ENCODE data around the gene PPP3CB. TPM values are rescaled to one million over a fixed set of nuclear protein-coding genes. Genes with fewer than 3 reads are reported as not detected.
A peak's percentile ranks its signal among the peaks of the same experiment; 100 is the strongest.
"Not testable (repeated sequence)": the region's sequence is repeated elsewhere in the genome, so short reads cannot be mapped to it uniquely, and the experiment has no call there.

The PPP3CB gene
- polyA plus RNA-seq, 1 donor from 2014 or later, result 6.7 TPM

DNA sequence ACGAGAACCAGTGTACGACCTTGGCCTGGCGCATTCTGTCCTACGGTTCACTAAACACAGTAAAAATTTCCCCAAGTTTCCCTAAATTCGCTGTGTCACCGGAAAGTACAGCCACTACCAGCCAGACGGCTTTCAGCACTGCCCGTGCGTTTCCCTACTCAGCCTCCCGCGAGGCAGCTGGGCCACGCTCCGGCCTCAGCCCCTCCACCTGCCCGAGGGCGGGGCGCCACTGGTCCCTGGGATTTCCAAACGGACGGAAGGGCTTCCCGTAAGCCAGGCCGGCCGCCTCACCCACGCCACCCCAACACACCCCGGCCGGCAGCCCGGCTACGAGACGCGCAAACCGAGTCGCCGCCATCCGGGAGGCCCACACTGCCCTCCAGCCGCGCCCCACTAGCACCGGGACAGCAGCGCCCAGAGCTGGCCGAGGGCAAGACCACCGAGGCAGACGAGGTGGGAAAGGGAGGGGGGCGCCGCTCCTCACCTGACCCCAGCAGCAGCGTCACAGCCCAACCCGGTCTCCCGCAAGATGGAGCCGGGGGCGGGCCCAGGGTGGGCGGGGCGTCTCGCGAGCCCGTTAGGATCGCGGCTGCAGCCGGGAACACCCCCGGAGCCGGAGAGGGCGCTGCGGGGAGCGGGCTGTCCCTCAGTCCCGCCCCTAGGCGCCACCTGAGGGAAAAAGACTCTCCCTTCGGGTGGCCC, 82.1 kb downstream of the PPP3CB start, which contains the start of gene ANXA7:
Gene ANXA7 (minus strand): TSS at position 531 of the 702 bp plus-strand sequence. CDS start 13,202 bp downstream, outside the sequence.
- peaks cover 3% of the 10 kb centered on the region for H3K36me3 Mint-ChIP-seq
- H3K9me3 Mint-ChIP-seq, result no peaks in the 10 kb centered on the region
- H3K4me3 Mint-ChIP-seq, result peak within 1 kb of the TSS; percentile 92 to 98 (median 96)
- H3K27me3 Mint-ChIP-seq, result no peaks in the 10 kb centered on the region
- H3K4me1 Mint-ChIP-seq, result peaks cover 36 to 49% (median 40%) of the 10 kb centered on the region in 3 donors
- peak within 1 kb of the TSS; percentile 81 to 92 (median 92) for H3K27ac Mint-ChIP-seq

DNA sequence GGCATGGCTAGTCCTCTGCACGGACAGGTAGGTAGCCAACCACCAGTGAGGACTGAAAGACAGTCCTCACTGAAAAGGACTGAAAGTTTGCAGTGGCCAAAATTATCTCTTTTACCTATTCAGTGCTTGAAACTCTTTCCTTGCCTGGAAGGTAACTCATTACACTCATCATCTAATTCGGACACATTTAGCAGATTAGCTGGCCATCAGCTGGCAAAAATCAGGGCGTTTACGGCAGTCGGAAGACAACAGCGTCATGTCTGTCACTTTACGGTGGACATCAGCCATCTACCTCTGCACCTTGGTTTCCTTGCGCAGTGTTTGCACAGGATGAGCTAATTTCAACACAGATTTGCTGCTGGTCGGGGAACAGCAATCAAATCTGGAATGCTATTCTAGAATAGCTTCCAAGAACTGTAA, 82.7 kb downstream of the PPP3CB start:
- Mint-ChIP-seq H3K4me1 (peaks cover 35 to 51% (median 41%) of the 10 kb centered on the region in 3 donors), H3K27ac (peak overlapping the region; percentile 81 to 92 (median 91)), H3K9me3 (no peaks in the 10 kb centered on the region), H3K36me3 (peaks cover 3% of the 10 kb centered on the region), H3K4me3 (peak overlapping the region; percentile 92 to 98 (median 96)), H3K27me3 (no peaks in the 10 kb centered on the region)

DNA sequence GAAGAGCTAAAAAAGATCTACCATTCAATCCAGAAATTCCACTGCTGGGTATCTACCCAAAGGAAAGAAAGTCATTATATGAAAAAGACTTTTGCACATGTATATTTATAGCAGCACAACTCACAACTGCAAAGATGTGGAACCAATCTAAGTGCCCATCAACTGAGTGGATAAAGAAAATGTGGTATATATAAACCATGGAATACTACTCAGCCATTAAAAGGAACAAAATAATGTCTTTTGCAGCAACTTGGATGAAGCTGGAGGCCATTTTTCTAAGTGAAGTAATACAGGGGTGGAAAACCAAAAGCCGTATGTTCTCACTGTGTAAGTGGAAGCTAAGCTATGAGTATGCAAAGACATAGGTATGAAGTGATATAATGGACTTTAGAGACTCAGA, 84.9 kb downstream of the PPP3CB start:
- H3K27ac Mint-ChIP-seq, result peak overlapping the region in 2 of 3 donors; percentile 27 to 53
- H3K9me3 Mint-ChIP-seq, result no peaks in the 10 kb centered on the region
- no peaks in the 10 kb centered on the region for H3K27me3 Mint-ChIP-seq
- H3K4me3 Mint-ChIP-seq, result peak overlapping the region in 1 of 4 donors; percentile 96
- peaks cover 41 to 63% (median 50%) of the 10 kb centered on the region in 3 donors for H3K4me1 Mint-ChIP-seq
- H3K36me3 Mint-ChIP-seq, result peaks cover 5% of the 10 kb centered on the region

DNA sequence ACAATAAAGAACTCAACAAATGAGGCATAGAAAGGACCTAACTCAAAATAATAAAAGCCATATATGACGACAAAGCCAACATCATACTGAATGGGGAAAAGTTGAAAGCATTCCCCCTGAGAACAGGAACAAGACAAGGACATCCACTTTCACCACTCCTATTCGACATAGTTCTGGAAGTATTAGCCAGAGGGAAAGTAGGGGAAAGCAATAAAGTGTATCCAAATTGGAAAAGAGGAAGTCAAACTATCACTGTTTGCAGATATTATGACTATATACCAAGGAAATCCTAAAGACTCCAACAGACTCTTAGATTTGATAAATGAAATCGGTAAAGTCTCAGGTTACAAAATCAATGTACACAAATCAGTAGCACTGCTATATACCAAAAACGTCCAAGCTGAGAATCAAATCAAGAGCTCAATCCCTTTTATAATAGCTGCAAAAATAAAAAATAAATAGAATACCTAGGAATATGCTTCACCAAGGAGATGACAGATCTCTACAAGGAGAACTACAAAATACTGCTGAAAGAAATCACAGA, 86.8 kb downstream of the PPP3CB start:
- Mint-ChIP-seq H3K4me1 (peaks cover 42 to 51% (median 46%) of the 10 kb centered on the region in 3 donors), H3K27me3 (no peaks in the 10 kb centered on the region), H3K27ac (peak overlapping the region in 2 of 3 donors; percentile 3 to 70), H3K4me3 (peak overlapping the region in 2 of 4 donors; percentile 81 to 96), H3K36me3 (peaks cover 5% of the 10 kb centered on the region), H3K9me3 (no peaks in the 10 kb centered on the region)

DNA sequence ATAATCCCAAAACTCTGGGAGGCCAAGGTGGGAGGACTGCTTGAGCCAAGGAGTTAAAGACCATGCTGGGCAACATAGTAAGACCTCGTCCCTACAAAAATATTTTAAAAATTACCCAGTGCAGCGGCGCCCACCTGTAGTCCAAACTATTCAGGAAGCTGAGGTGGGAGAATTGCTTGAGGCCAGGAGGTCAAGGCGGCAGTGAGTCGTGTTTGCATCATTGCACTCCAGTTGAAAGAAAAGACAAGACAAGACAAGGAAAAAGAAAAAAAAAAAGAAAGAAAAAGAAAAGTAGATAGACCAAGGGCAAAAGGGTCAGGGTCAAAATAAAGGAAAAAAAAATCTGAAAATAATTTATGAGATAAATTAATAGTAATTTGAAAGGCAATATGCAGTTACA, 87.8 kb downstream of the PPP3CB start:
- peaks cover 5% of the 10 kb centered on the region for H3K36me3 Mint-ChIP-seq
- no peaks in the 10 kb centered on the region for H3K9me3 Mint-ChIP-seq
- peaks cover 41 to 47% (median 44%) of the 10 kb centered on the region in 3 donors for H3K4me1 Mint-ChIP-seq
- no peak overlapping the region for H3K4me3 Mint-ChIP-seq
- H3K27me3 Mint-ChIP-seq, result no peaks in the 10 kb centered on the region
- no peak overlapping the region for H3K27ac Mint-ChIP-seq

DNA sequence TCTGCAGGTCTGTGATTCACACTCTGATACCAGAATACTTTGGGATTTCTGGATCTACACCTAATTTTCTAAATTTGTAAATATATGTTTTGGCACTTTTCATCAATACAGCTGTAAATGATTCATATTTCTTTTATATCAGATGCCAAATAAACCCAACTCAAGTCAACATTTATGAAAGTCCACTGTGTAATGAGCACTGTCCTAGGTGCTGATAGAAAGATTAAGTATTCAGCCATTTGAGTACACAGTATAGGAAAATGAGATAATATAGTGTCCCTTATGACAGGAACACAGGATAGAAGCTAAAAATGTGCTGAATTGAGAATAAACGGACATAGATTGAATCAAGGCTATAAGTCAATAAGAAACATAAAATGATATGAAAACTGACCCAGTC, 88.3 kb downstream of the PPP3CB start:
- Mint-ChIP-seq H3K9me3 (no peaks in the 10 kb centered on the region), H3K36me3 (peaks cover 5% of the 10 kb centered on the region), H3K4me3 (no peak overlapping the region), H3K4me1 (peaks cover 39 to 42% (median 41%) of the 10 kb centered on the region in 3 donors), H3K27me3 (no peaks in the 10 kb centered on the region), H3K27ac (no peak overlapping the region)

DNA sequence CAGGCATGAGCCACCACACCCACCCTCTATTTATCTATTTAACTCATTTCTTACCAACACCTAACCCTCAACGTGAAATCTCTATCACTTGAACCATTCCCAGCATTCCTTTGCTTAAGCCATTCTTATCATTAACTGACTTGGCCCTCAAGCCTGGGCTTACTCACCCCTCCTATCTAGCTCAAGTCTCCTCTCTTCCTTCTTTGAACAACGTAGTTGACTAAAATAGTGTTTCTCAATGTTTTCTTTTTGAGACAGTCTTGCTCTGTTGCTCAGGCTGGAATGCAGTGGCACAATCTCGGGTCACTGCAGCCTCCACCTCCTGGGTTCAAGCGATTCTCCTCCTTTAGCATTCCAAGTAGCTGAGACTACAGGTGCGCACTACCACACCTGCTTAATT, 89.0 kb downstream of the PPP3CB start:
- H3K9me3 Mint-ChIP-seq, result no peaks in the 10 kb centered on the region
- peaks cover 5% of the 10 kb centered on the region for H3K36me3 Mint-ChIP-seq
- H3K4me3 Mint-ChIP-seq, result no peak overlapping the region
- H3K27ac Mint-ChIP-seq, result no peak overlapping the region
- peaks cover 36 to 37% (median 37%) of the 10 kb centered on the region in 3 donors for H3K4me1 Mint-ChIP-seq
- H3K27me3 Mint-ChIP-seq, result no peaks in the 10 kb centered on the region

DNA sequence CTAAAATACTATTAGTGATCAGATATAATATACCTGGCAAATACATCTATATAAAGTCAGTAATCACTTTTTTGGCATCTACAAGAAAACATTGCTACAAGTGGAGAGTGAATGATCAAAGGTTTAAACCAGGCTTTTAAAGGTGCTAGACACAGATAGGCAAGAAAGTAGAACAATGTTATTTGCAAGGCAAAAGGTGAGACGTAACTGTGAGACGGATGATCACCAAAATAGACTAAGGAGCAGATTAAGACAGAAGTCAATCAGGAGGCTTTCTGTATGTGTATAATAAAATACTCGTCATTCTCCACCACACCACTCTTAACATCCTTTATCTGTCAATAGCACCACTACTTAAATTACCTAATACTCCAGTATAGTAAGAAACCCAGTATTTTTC, 90.3 kb downstream of the PPP3CB start:
- H3K36me3 Mint-ChIP-seq, result peaks cover 5% of the 10 kb centered on the region
- H3K27ac Mint-ChIP-seq, result peak overlapping the region in 1 of 3 donors; percentile 26
- no peaks in the 10 kb centered on the region for H3K9me3 Mint-ChIP-seq
- H3K27me3 Mint-ChIP-seq, result no peaks in the 10 kb centered on the region
- H3K4me3 Mint-ChIP-seq, result no peak overlapping the region
- peaks cover 28 to 32% (median 29%) of the 10 kb centered on the region in 3 donors for H3K4me1 Mint-ChIP-seq

DNA sequence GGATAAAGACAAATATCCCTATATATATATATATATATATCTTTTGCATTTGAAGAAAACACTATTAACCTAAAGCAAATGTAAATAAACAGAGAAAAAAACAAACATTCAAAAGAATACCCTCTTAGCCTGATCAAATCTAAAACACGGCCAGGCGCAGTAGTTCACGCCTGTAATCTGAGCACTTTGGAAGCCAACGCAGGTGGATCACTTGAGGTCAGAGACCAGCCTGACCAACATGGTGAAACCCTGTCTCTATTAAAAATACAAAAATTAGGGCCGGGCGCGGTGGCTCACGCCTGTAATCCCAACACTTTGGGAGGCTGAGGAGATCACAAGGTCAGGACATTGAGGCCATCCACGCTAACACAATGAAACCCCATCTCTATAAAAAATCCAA, 91.1 kb downstream of the PPP3CB start:
- H3K27me3 Mint-ChIP-seq, result no peaks in the 10 kb centered on the region
- H3K4me1 Mint-ChIP-seq, result peaks cover 24 to 26% (median 24%) of the 10 kb centered on the region in 3 donors
- no peak overlapping the region for H3K4me3 Mint-ChIP-seq
- no peaks in the 10 kb centered on the region for H3K9me3 Mint-ChIP-seq
- no peak overlapping the region for H3K27ac Mint-ChIP-seq
- peaks cover 1% of the 10 kb centered on the region for H3K36me3 Mint-ChIP-seq

DNA sequence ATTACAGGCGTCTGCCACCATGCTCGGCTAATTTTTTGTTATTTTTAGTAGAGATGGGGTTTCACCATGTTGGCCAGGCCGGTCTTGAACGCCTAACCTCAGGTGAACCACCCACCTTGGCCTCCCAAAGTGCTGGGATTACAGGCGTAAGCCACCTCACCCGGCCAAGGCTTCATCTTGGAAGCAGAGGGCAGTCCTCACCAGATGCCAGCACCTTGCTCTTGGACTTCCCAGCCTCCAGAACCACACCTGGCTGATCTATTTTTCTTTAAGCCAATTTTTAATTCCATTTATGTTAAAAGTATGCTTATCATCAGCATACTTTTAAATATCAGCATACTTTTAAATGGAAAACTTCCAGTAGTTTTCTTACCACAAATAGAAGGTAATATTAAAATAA, 94.2 kb downstream of the PPP3CB start:
- no peaks in the 10 kb centered on the region for H3K36me3 Mint-ChIP-seq
- peaks cover 5 to 13% (median 9%) of the 10 kb centered on the region in 3 donors for H3K4me1 Mint-ChIP-seq
- H3K27me3 Mint-ChIP-seq, result no peaks in the 10 kb centered on the region
- no peak overlapping the region for H3K4me3 Mint-ChIP-seq
- H3K9me3 Mint-ChIP-seq, result no peaks in the 10 kb centered on the region
- no peak overlapping the region for H3K27ac Mint-ChIP-seq

DNA sequence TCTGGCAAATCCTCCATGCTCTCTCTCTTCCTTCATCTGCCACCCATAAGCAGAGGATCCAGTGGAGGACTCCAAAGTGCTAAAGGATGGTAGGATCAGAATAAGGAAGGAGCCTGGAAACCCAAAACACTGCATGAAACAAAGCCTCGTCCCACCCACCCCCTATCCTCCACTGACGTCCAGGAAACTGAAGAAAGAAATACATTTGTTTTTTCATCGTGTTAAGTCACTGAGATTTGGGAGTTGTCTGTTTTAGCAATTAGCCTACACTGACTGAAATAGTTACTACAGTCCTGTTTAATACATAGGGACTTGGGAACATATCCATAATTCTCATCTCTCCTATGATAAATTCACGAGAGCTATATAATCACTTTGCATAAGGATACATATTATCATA, 96.8 kb downstream of the PPP3CB start:
- Mint-ChIP-seq H3K9me3 (no peaks in the 10 kb centered on the region), H3K36me3 (peaks cover 5% of the 10 kb centered on the region), H3K27ac (peak overlapping the region in 1 of 3 donors; percentile 55), H3K4me3 (no peak overlapping the region), H3K27me3 (no peaks in the 10 kb centered on the region), H3K4me1 (peaks cover 0 to 6% (median 2%) of the 10 kb centered on the region in 3 donors)

DNA sequence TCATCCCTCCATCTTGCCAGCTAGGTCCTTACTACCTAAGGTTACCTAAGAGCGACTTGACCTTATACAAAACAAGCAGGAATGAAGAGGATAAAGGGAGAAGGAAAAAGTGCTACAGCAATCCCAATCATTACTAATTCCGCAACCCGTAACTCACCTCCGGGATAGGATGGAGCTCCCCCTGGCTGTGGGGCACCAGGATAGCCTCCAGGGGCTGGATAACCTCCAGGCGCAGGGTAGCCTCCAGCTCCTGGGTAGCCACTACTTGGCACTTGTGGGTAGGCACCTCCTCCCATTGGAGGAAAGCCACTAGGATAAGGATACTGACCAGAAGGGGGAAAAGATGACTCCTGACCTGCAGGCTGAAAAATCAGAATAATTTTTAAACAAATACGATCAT, 97.8 kb downstream of the PPP3CB start:
- Mint-ChIP-seq H3K9me3 (peaks cover 0 to 3% (median 0%) of the 10 kb centered on the region in 3 donors), H3K4me1 (peaks cover under 1 to 6% (median 5%) of the 10 kb centered on the region in 3 donors), H3K4me3 (no peak overlapping the region), H3K27me3 (no peaks in the 10 kb centered on the region), H3K36me3 (peaks cover 8% of the 10 kb centered on the region), H3K27ac (no peak overlapping the region)

DNA sequence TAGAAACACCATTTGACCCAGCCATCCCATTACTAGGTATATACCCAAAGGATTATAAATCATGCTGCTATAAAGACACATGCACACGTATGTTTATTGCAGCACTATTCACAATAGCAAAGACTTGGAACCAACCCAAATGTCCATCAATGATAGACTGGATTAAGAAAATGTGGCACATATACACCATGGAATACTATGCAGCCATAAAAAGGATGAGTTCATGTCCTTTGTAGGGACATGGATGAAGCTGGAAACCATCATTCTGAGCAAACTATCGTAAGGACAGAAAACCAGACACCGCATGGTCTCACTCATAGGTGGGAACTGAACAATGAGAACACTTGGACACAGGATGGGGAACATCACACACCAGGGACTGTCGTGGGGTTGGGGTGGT, 101.5 kb downstream of the PPP3CB start:
- peaks cover 10% of the 10 kb centered on the region for H3K36me3 Mint-ChIP-seq
- H3K27me3 Mint-ChIP-seq, H3K4me3 Mint-ChIP-seq, H3K4me1 Mint-ChIP-seq, H3K9me3 Mint-ChIP-seq, H3K27ac Mint-ChIP-seq: not testable (repeated sequence)

DNA sequence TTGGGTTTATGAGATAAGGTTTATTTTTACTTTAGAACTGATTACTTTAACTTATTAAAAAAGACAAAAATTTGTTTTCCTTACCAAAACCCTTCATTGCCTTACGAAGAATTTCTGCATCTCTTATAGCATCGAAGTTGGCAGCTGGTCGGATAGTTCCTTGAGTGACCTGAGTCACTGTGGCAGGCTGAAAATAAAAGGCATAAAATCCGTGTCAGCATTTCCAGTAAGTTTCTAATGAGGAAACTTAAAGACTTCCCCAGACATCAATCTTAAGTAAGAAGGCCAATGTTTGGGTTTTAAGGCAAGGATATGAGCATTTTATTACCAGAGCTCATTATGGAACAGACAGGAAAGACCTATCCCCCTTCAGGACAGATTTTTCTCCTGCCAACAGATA, 107.6 kb downstream of the PPP3CB start:
- H3K9me3 Mint-ChIP-seq, result no peaks in the 10 kb centered on the region
- H3K27ac Mint-ChIP-seq, result no peak overlapping the region
- peaks cover 3% of the 10 kb centered on the region for H3K36me3 Mint-ChIP-seq
- H3K27me3 Mint-ChIP-seq, result no peaks in the 10 kb centered on the region
- H3K4me1 Mint-ChIP-seq, result peaks cover 0 to 4% (median 4%) of the 10 kb centered on the region in 3 donors
- no peak overlapping the region for H3K4me3 Mint-ChIP-seq

DNA sequence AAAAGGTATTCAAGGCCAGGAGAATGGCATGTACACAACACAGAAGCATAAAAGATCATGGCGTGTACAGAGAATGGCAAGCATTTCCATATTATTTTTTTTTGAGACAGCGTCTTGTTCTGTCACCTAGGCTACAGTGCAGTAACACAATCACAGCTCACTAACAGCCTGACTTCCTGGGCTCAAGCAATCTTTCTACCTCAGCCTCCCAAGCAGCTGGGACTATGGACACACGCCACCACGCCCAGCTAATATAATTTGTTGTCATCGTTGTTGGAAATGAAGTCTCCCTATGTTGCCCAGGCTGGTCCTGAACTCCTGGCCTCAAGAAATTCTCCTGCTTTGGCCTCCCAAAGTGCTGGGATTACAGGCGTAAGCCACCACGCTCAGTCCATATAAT, 109.2 kb downstream of the PPP3CB start:
- no peaks in the 10 kb centered on the region for H3K27me3 Mint-ChIP-seq
- no peak overlapping the region for H3K4me3 Mint-ChIP-seq
- H3K27ac Mint-ChIP-seq, result peak overlapping the region in 1 of 3 donors; percentile 69
- no peaks in the 10 kb centered on the region for H3K9me3 Mint-ChIP-seq
- peaks cover under 1% of the 10 kb centered on the region for H3K36me3 Mint-ChIP-seq
- H3K4me1 Mint-ChIP-seq, result peaks cover 0 to 1% (median under 1%) of the 10 kb centered on the region in 3 donors
